ENCODE measurements around the gene NCKAP1.
"Not testable (repeated sequence)": the region's sequence is repeated elsewhere in the genome, so short reads cannot be mapped to it uniquely, and the experiment has no call there.

NCKAP1 gene

DNA sequence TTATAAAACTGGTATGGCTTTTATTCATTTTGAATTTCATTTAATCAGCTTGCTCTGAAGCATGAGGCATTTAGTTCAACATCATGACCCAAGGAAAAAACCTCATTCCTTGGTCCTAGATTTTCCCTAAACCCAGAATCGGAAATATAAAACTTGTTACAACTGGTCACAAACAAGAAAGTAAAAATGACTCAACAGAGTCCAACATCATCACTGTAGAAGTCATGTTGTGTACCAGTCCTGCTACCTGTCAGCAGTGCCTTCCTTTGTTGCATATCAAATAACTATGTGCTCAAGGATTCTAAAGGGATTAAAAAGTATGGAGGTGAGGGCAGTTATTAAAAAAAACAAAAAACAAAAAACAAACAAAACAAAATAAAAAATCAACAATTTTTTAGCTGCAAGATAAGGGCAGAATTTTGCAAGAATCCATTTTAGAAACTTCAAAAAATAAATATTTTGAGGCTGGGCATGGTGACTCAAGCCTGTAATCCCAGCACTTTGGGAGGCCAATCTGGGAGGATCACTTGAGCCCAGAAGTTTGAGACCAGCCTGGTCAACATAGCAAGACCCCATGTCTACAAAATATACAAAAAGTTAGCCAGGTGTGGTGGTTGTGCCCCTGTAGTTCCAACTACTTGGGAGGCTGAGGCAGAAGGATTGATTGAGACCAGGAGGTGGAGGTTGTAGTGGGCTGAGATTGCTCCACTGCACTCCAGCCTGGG, 18.4 kb downstream of the NCKAP1 start:
- H3K4me2 ChIP-seq, result no peak overlapping the region
- TF ChIP-seq Cebpa-rat (IDR thresholded peaks at IDR 0.05), result no peak
- H4K20me1 ChIP-seq, result no peaks in the 10 kb centered on the region
- no peak overlapping the region for H3K4me3 ChIP-seq
- no peak overlapping the region for H3K9ac ChIP-seq
- no peaks in the 10 kb centered on the region for H3K9me3 ChIP-seq (replicated peaks in 1 of 11)
- H3K27me3 ChIP-seq, result peaks cover 0 to 49% (median 0%) of the 10 kb centered on the region in 11 experiments; a peak in 4 of 22 replicates
- H3K27ac ChIP-seq, result no peak overlapping the region
- no peaks in the 10 kb centered on the region for H3K36me3 ChIP-seq
- H3K4me1 ChIP-seq, result no peaks in the 10 kb centered on the region

GRCh38 chr2:183017845-183018244, 20.4 kb downstream of the NCKAP1 start:
- H3K36me3 ChIP-seq; H4K20me1 ChIP-seq; H3K4me1 ChIP-seq; H3K27ac ChIP-seq; H3K4me3 ChIP-seq; H3K9me3 ChIP-seq (replicated peaks in 1 of 11); H3K4me2 ChIP-seq; H3K9ac ChIP-seq: not testable (repeated sequence)
- H3K27me3 ChIP-seq, result peaks cover 0 to 38% (median 0%) of the 10 kb centered on the region in 11 experiments; a peak in 3 of 22 replicates

DNA sequence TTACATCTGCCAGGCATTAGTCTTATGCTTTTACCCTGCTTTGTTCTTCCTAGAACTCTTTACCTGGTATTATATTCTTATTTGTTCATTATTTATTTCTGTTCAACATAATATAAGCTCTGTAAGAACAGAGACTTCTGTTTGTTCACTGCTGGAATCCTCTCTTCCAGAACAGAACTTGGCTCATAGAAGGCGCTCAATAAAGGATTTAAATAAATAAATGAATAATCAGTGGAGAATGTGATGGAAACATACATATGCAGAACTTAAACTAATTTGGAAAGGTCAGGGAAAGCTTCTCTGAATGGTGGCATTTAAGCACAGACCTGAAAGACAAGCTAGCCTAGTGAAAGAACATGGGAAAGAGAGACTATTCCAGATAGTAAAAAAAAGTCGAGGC, 24.3 kb downstream of the NCKAP1 start:
- H3K9me3 ChIP-seq (replicated peaks in 1 of 11), result no peaks in the 10 kb centered on the region
- TF ChIP-seq Cebpa-rat (IDR thresholded peaks at IDR 0.05), result no peak
- H3K4me2 ChIP-seq, result no peak overlapping the region
- no peak overlapping the region for H3K9ac ChIP-seq
- peaks cover 0 to 21% (median 0%) of the 10 kb centered on the region in 11 experiments; a peak in 2 of 22 replicates for H3K27me3 ChIP-seq
- H3K36me3 ChIP-seq, result no peaks in the 10 kb centered on the region
- no peaks in the 10 kb centered on the region; a peak in 1 of 22 replicates for H4K20me1 ChIP-seq
- H3K4me3 ChIP-seq, result no peak overlapping the region
- H3K4me1 ChIP-seq, result no peaks in the 10 kb centered on the region
- H3K27ac ChIP-seq, result no peak overlapping the region

GRCh38 chr2:183011743-183012142, 26.5 kb downstream of the NCKAP1 start:
- Histone ChIP-seq H3K36me3 (no peaks in the 10 kb centered on the region), H3K9ac (no peak overlapping the region), H3K27me3 (peaks cover 0 to 9% (median 0%) of the 10 kb centered on the region in 11 experiments; a peak in 1 of 22 replicates), H3K4me1 (no peaks in the 10 kb centered on the region), H3K9me3 (replicated peaks in 1 of 11) (no peaks in the 10 kb centered on the region), H3K27ac (no peak overlapping the region), H3K4me3 (no peak overlapping the region), H4K20me1 (no peaks in the 10 kb centered on the region; a peak in 1 of 22 replicates), H3K4me2 (no peak overlapping the region)
- TF ChIP-seq Cebpa-rat (IDR thresholded peaks at IDR 0.05), result no peak

DNA sequence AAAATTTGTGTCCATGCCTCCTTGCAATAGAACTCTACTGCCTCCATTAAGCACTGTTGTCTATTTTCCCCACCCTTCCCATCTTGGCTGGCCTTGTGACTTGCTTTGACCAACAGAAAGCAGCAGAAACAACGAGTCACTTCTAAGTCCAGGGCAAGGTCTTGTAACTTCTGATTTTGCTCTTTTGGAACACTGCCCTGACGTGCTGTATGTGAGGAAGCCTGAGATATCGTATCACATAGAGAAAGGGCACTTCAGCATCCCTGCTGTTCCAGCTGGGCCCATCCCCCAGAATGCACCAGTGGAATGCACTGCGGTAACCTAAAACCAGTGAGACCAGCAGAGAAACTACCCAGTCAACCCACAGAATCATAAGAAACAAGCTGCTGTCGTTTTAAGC, 28.1 kb downstream of the NCKAP1 start:
- Histone ChIP-seq H4K20me1 (no peaks in the 10 kb centered on the region; a peak in 1 of 22 replicates), H3K4me2 (no peak overlapping the region)
- TF ChIP-seq Cebpa-rat (IDR thresholded peaks at IDR 0.05), result no peak

DNA sequence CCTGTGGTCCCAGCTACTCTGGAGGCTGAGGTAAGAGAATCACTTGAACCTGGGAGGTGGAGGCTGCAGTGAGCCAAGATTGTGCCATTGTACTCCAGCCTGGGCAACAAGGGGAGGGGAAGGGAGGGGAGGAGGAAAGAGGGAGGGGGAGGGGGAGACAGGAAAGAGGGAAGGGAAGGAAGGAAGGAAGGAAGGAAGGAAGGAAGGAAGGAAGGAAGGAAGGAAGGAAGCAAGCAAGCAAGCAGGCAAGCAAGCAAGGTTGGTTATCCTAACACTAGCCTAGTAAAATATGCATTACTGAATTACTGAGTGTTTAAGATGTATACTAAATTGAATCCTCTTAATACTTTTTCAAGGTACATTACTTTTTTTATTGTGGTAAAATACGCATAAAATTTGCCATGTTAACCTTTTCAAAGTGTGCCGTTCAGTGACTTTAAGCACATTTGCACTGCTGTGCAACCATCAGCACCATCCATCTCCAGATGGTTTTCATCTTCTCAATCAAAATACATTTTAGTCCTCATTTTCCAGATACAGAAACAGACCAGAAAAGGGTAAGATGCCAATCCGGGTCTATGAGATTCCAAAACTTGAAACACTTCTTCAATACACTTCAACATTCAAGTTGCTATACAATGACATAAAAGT, 28.9 kb downstream of the NCKAP1 start:
- Histone ChIP-seq H3K4me2 (no peak overlapping the region), H3K27me3 (0 out of 22 replicates have a peak, but pooled peaks cover 0 to 3% (median 0%) of the 10 kb centered on the region in 11 experiments), H3K4me3 (no peak overlapping the region), H4K20me1 (no peaks in the 10 kb centered on the region; a peak in 1 of 22 replicates), H3K9ac (no peak overlapping the region), H3K27ac (no peak overlapping the region), H3K4me1 (no peaks in the 10 kb centered on the region), H3K9me3 (replicated peaks in 1 of 11) (no peaks in the 10 kb centered on the region), H3K36me3 (no peaks in the 10 kb centered on the region)
- no peak for TF ChIP-seq Cebpa-rat (IDR thresholded peaks at IDR 0.05)

More for the DNA sequence above, 28.1 kb downstream of the NCKAP1 start:
- no peak overlapping the region for H3K9ac ChIP-seq
- no peaks in the 10 kb centered on the region for H3K36me3 ChIP-seq
- H3K27me3 ChIP-seq, result peaks cover 0 to 9% (median 0%) of the 10 kb centered on the region in 11 experiments; a peak in 1 of 22 replicates
- no peaks in the 10 kb centered on the region for H3K9me3 ChIP-seq (replicated peaks in 1 of 11)
- no peak overlapping the region for H3K4me3 ChIP-seq
- no peak overlapping the region for H3K27ac ChIP-seq
- no peaks in the 10 kb centered on the region for H3K4me1 ChIP-seq

GRCh38 chr2:183001948-183002347, 36.3 kb downstream of the NCKAP1 start:
- H3K4me2 ChIP-seq, result no peak overlapping the region
- H3K4me1 ChIP-seq, result no peaks in the 10 kb centered on the region
- no peaks in the 10 kb centered on the region for H3K27me3 ChIP-seq
- no peak overlapping the region for H3K4me3 ChIP-seq
- H3K36me3 ChIP-seq, result no peaks in the 10 kb centered on the region
- no peak overlapping the region for H3K27ac ChIP-seq
- TF ChIP-seq Cebpa-rat (IDR thresholded peaks at IDR 0.05), result no peak
- H3K9me3 ChIP-seq (replicated peaks in 1 of 11), result no peaks in the 10 kb centered on the region; a peak in 1 of 22 replicates
- H4K20me1 ChIP-seq, result no peaks in the 10 kb centered on the region
- no peak overlapping the region for H3K9ac ChIP-seq

- TF ChIP-seq Cebpa-rat (IDR thresholded peaks at IDR 0.05), result no peak
- H3K4me1 ChIP-seq, result no peaks in the 10 kb centered on the region
- no peak overlapping the region for H3K9ac ChIP-seq
- no peaks in the 10 kb centered on the region for H3K27me3 ChIP-seq
- H3K36me3 ChIP-seq, result no peaks in the 10 kb centered on the region
- no peaks in the 10 kb centered on the region for H4K20me1 ChIP-seq
- H3K4me3 ChIP-seq, result no peak overlapping the region
- no peaks in the 10 kb centered on the region; a peak in 1 of 22 replicates for H3K9me3 ChIP-seq (replicated peaks in 1 of 11)
- no peak overlapping the region for H3K4me2 ChIP-seq
- H3K27ac ChIP-seq, result no peak overlapping the region
These were observed 37.4 kb downstream of the NCKAP1 start for GRCh38 chr2:183000846-183001245.

GRCh38 chr2:182999348-183000028, 38.8 kb downstream of the NCKAP1 start:
- H3K27me3 ChIP-seq, result no peaks in the 10 kb centered on the region
- no peaks in the 10 kb centered on the region; a peak in 1 of 22 replicates for H3K9me3 ChIP-seq (replicated peaks in 1 of 11)
- no peak overlapping the region for H3K27ac ChIP-seq
- no peak overlapping the region for H3K4me3 ChIP-seq
- no peak overlapping the region for H3K9ac ChIP-seq
- no peak for TF ChIP-seq Cebpa-rat (IDR thresholded peaks at IDR 0.05)
- H4K20me1 ChIP-seq, result no peaks in the 10 kb centered on the region
- no peak overlapping the region for H3K4me2 ChIP-seq
- no peaks in the 10 kb centered on the region for H3K36me3 ChIP-seq
- H3K4me1 ChIP-seq, result no peaks in the 10 kb centered on the region

Data from BLaER1 treated with 17β-estradiol and CSF1 and Interleukin-3, amounts not matched to agents 10 nM and 100 nM (cell line).